Type B pancreatic cell (in vitro differentiated cells): ENCODE measurements around the gene ITGB1BP1. TPM values are rescaled to one million over a fixed set of nuclear protein-coding genes. Genes with fewer than 3 reads are reported as not detected.

Experiments
- DNase-seq: peaks from one replicate; pipeline ENCODE4 v3.0.0; 2021; ENCODE audit warnings: mixed read lengths; ENCODE audit not compliant: unreplicated experiment; ENCODE audit errors: extremely low spot score
- H3K27ac Mint-ChIP-seq: 2 replicates; pipeline ENCODE4 v1.8.0; 2021; ENCODE audit warnings: mild to moderate bottlenecking, mixed read lengths
- H3K27me3 Mint-ChIP-seq: 2 replicates; pipeline ENCODE4 v1.8.0; 2021; ENCODE audit warnings: mixed read lengths
- H3K36me3 Mint-ChIP-seq: 2 replicates; pipeline ENCODE4 v1.8.0; 2021; ENCODE audit warnings: mixed read lengths
- H3K4me1 Mint-ChIP-seq: one replicate; pipeline ENCODE4 v1.8.0; 2021; ENCODE audit warnings: mixed read lengths; ENCODE audit not compliant: unreplicated experiment
- H3K4me3 Mint-ChIP-seq: 2 replicates; pipeline ENCODE4 v1.8.0; 2021; ENCODE audit warnings: mild to moderate bottlenecking, mixed read lengths
- H3K9me3 Mint-ChIP-seq: 2 replicates; pipeline ENCODE4 v1.8.0; 2021; ENCODE audit warnings: mixed read lengths
- total RNA-seq: library from RNA; stranded (reverse); gene quantifications from 2 replicates; pipeline ENCODE4 v1.2.1, GENCODE V29; 2021; ENCODE audit warnings: low replicate concordance
- TF ChIP-seq, protein P1 (sequence below): fragments of 200-600 bp; sonication (generic); conservative IDR thresholded peaks from 2 replicates; pipeline ENCODE4 v1.5.0; 2021; ENCODE audit warnings: antibody characterized with exemption, mild to moderate bottlenecking

Gene ITGB1BP1
- total RNA-seq, 1 donor from 2014 or later: 57.2 TPM

GRCh38 chr2:9460441-9461017 lies 37.2 kb upstream of the ITGB1BP1 start:
- peaks cover 14% of the 10 kb centered on the region for H3K36me3 Mint-ChIP-seq
- no peak overlapping the region for H3K4me3 Mint-ChIP-seq
- TF ChIP-seq, protein P1, sequence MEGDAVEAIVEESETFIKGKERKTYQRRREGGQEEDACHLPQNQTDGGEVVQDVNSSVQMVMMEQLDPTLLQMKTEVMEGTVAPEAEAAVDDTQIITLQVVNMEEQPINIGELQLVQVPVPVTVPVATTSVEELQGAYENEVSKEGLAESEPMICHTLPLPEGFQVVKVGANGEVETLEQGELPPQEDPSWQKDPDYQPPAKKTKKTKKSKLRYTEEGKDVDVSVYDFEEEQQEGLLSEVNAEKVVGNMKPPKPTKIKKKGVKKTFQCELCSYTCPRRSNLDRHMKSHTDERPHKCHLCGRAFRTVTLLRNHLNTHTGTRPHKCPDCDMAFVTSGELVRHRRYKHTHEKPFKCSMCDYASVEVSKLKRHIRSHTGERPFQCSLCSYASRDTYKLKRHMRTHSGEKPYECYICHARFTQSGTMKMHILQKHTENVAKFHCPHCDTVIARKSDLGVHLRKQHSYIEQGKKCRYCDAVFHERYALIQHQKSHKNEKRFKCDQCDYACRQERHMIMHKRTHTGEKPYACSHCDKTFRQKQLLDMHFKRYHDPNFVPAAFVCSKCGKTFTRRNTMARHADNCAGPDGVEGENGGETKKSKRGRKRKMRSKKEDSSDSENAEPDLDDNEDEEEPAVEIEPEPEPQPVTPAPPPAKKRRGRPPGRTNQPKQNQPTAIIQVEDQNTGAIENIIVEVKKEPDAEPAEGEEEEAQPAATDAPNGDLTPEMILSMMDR: no peak
- H3K27ac Mint-ChIP-seq: no peak overlapping the region
- H3K9me3 Mint-ChIP-seq: no peaks in the 10 kb centered on the region
- no peak for DNase-seq
- H3K4me1 Mint-ChIP-seq: no peaks in the 10 kb centered on the region
- no peaks in the 10 kb centered on the region for H3K27me3 Mint-ChIP-seq

GRCh38 chr2:9451231-9451630 lies 27.9 kb upstream of the ITGB1BP1 start:
- no peaks in the 10 kb centered on the region for H3K27me3 Mint-ChIP-seq
- TF ChIP-seq, protein P1: no peak
- H3K4me3 Mint-ChIP-seq: no peak overlapping the region
- peaks cover 23% of the 10 kb centered on the region for H3K36me3 Mint-ChIP-seq
- DNase-seq: no peak
- no peak overlapping the region for H3K27ac Mint-ChIP-seq
- H3K4me1 Mint-ChIP-seq: no peaks in the 10 kb centered on the region
- H3K9me3 Mint-ChIP-seq: no peaks in the 10 kb centered on the region

DNA sequence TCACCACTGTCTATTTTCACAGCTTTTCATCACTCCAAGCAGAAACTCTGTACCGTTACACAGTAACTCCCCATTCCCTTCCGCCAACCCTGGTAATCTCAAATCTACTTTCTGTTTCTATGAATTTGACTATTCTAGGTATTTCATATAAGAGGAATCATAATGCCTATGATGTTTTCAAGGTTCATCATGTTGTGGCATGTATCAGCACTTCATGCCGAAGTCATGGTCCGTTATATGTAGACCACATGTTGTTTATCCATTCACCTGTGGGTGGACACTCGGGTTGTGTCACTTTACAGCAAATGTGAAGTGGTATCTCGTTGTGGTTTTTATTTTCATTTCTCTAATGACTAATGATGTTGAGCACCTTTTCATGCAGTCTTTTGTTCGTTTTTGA lies 21.8 kb upstream of the ITGB1BP1 start:
- no peaks in the 10 kb centered on the region for H3K27me3 Mint-ChIP-seq
- TF ChIP-seq, protein P1: no peak
- no peak for DNase-seq
- peaks cover 34% of the 10 kb centered on the region for H3K36me3 Mint-ChIP-seq
- no peaks in the 10 kb centered on the region for H3K4me1 Mint-ChIP-seq
- no peak overlapping the region for H3K27ac Mint-ChIP-seq
- H3K4me3 Mint-ChIP-seq: no peak overlapping the region
- H3K9me3 Mint-ChIP-seq: no peaks in the 10 kb centered on the region

DNA sequence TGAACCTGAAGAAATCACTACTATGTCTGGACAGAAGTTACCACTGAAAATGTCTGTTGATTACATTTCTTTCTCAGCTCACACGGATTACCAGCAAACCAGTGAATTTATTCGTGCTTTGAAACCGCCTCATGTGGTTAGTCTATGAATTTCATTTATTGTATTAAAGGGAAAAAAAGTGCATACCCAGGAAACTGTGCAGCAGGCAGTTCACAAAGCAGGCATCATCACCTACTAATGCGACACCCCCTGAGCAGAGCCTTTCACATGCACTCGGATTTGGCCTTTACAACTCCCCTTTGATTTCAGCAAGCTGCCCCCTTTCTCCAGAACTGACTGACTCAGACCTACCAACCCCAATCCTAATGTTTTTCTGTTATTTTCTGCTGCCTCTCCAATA lies 20.2 kb upstream of the ITGB1BP1 start:
- H3K27ac Mint-ChIP-seq: no peak overlapping the region
- TF ChIP-seq, protein P1: no peak
- no peaks in the 10 kb centered on the region for H3K4me1 Mint-ChIP-seq
- no peak for DNase-seq
- H3K27me3 Mint-ChIP-seq: no peaks in the 10 kb centered on the region
- peaks cover 33% of the 10 kb centered on the region for H3K36me3 Mint-ChIP-seq
- no peak overlapping the region for H3K4me3 Mint-ChIP-seq
- no peaks in the 10 kb centered on the region for H3K9me3 Mint-ChIP-seq

DNA sequence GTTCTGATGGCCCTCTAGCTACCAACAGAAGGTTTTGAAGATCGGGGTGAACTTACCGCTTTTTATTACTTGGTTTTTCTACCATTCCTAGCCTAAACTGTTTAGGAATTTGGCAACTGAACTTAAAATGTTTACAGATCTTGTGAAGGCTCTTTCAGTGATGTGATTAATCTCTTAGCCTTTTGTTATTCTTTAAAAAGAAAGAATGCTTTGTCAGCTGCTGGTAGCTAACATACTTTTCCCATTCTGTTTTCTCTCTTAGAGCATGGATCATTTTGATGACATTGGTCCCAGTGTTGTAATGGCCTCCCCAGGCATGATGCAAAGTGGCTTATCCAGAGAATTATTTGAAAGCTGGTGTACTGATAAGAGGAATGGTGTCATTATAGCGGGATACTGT lies 18.2 kb upstream of the ITGB1BP1 start:
- Mint-ChIP-seq H3K27ac (no peak overlapping the region), H3K9me3 (no peaks in the 10 kb centered on the region), H3K36me3 (peaks cover 33% of the 10 kb centered on the region), H3K27me3 (no peaks in the 10 kb centered on the region), H3K4me1 (no peaks in the 10 kb centered on the region), H3K4me3 (no peak overlapping the region)
- TF ChIP-seq, protein P1: no peak
- no peak for DNase-seq
